Mesendoderm (in vitro differentiated cells): Measurements from ENCODE around the gene ZNF827.

Experiments used
- DNase-seq: peaks from one replicate; pipeline ENCODE4 v3.0.0; 2013
- H2AK5ac ChIP-seq: 2 replicates; pipeline ENCODE4 v1.6.1; 2013; ENCODE audit warnings: low read length, inconsistent platforms
- H2BK120ac ChIP-seq: 2 replicates; pipeline ENCODE4 v1.6.1; 2013; ENCODE audit warnings: low read depth, mild to moderate bottlenecking, low read length, moderate library complexity, mixed read lengths
- H2BK15ac ChIP-seq: replicated peaks from 2 replicates; pipeline ENCODE4 v1.6.1; 2013; ENCODE audit warnings: low read depth, mild to moderate bottlenecking, moderate library complexity
- H2BK5ac ChIP-seq: 2 replicates; pipeline ENCODE4 v1.6.1; 2013; ENCODE audit warnings: low read length, inconsistent platforms
- H3K18ac ChIP-seq: 2 replicates; pipeline ENCODE4 v1.6.1; 2013; ENCODE audit warnings: mild to moderate bottlenecking, low read length, mixed read lengths
- H3K23ac ChIP-seq: one replicate; pipeline ENCODE4 v1.6.1; 2013; ENCODE audit warnings: low read length
- H3K27ac ChIP-seq: 2 replicates; pipeline ENCODE4 v1.5.1; 2013; ENCODE audit warnings: low read depth, mild to moderate bottlenecking, inconsistent platforms, low read length, moderate library complexity
- H3K27me3 ChIP-seq: 2 replicates; pipeline ENCODE4 v1.6.1; 2013; ENCODE audit warnings: low read length, control low read depth, mild to moderate bottlenecking, inconsistent platforms; ENCODE audit not compliant: insufficient read depth, poor library complexity
- H3K36me3 ChIP-seq: 2 replicates; pipeline ENCODE4 v1.6.1; 2013; ENCODE audit warnings: low read length, inconsistent platforms; ENCODE audit not compliant: control insufficient read depth, insufficient read depth
- H3K4ac ChIP-seq: one replicate; pipeline ENCODE4 v1.6.1; 2013; ENCODE audit warnings: low read depth, mild to moderate bottlenecking, low read length, moderate library complexity
- H3K4me1 ChIP-seq: 2 replicates; pipeline ENCODE4 v1.6.1; 2013; ENCODE audit warnings: low read depth, low read length, inconsistent platforms; ENCODE audit not compliant: control insufficient read depth
- H3K4me2 ChIP-seq: 2 replicates; pipeline ENCODE4 v1.6.1; 2013; ENCODE audit warnings: low read length
- H3K4me3 ChIP-seq: 2 replicates; pipeline ENCODE4 v1.5.1; 2013; ENCODE audit warnings: mild to moderate bottlenecking, low read length
- H3K56ac ChIP-seq: one replicate; pipeline ENCODE4 v1.6.1; 2013; ENCODE audit warnings: low read length
- H3K79me1 ChIP-seq: 2 replicates; pipeline ENCODE4 v1.6.1; 2013; ENCODE audit warnings: low read length, inconsistent platforms
- H3K79me2 ChIP-seq: 2 replicates; pipeline ENCODE4 v1.6.1; 2013; ENCODE audit warnings: mild to moderate bottlenecking, low read length; ENCODE audit not compliant: control insufficient read depth, insufficient read depth
- H3K9ac ChIP-seq: 2 replicates; pipeline ENCODE4 v1.6.1; 2013; ENCODE audit warnings: low read length, inconsistent platforms
- H4K5ac ChIP-seq: one replicate; pipeline ENCODE4 v1.6.1; 2013; ENCODE audit warnings: low read length
- H4K8ac ChIP-seq: one replicate; pipeline ENCODE4 v1.6.1; 2013; ENCODE audit warnings: low read depth, mild to moderate bottlenecking, control low read depth, low read length, moderate library complexity
- WGBS: extraction: QIAGEN DNeasy Blood & Tissue Kit; methylation state at CpG from one replicate; pipeline ENCODE4 v1.1.7; 2013; ENCODE audit warnings: low lambda C conversion rate, missing lambda C conversion rate; ENCODE audit not compliant: insufficient coverage; ENCODE audit errors: extremely low coverage; 5-methylcytosine and 5-hydroxymethylcytosine counted together

Gene ZNF827

GRCh38 chr4:145736241-145736831 lies 202.3 kb downstream of the ZNF827 start:
- no peak overlapping the region for H2BK120ac ChIP-seq
- no peaks in the 10 kb centered on the region for H3K36me3 ChIP-seq
- no peak overlapping the region for H2BK15ac ChIP-seq
- no CpG with 5 or more reads among the region's 9 CpGs for WGBS
- H3K23ac ChIP-seq = no peak overlapping the region
- no peak overlapping the region for H3K9ac ChIP-seq
- no peak overlapping the region for H3K4me2 ChIP-seq
- H4K5ac ChIP-seq = no peak overlapping the region
- no peaks in the 10 kb centered on the region for H3K79me1 ChIP-seq
- peak overlapping the region; percentile 16 for H2AK5ac ChIP-seq
- H3K4me1 ChIP-seq = peaks cover 24% of the 10 kb centered on the region
- H3K56ac ChIP-seq = peak overlapping the region; percentile 63
- H3K4me3 ChIP-seq = no peak overlapping the region
- H2BK5ac ChIP-seq = peak overlapping the region; percentile 22
- H3K4ac ChIP-seq = peak overlapping the region; percentile 85
- peak overlapping the region; percentile 1 for H3K27ac ChIP-seq
- H3K79me2 ChIP-seq = no peaks in the 10 kb centered on the region
- DNase-seq = peak; percentile 63
- peak overlapping the region; percentile 62 for H3K18ac ChIP-seq
- no peak overlapping the region for H4K8ac ChIP-seq
- no peaks in the 10 kb centered on the region for H3K27me3 ChIP-seq

- Histone ChIP-seq H2BK5ac (peak overlapping the region; percentile 22), H2BK15ac (no peak overlapping the region), H2AK5ac (peak overlapping the region; percentile 16), H3K4me1 (peaks cover 26% of the 10 kb centered on the region), H3K18ac (peak overlapping the region; percentile 2), H3K36me3 (no peaks in the 10 kb centered on the region), H3K23ac (no peak overlapping the region), H4K5ac (no peak overlapping the region), H3K4me2 (no peak overlapping the region), H3K27ac (peak overlapping the region; percentile 1), H3K9ac (no peak overlapping the region), H3K4ac (no peak overlapping the region), H3K4me3 (no peak overlapping the region), H3K56ac (peak overlapping the region; percentile 63), H2BK120ac (no peak overlapping the region), H4K8ac (no peak overlapping the region), H3K27me3 (no peaks in the 10 kb centered on the region), H3K79me1 (no peaks in the 10 kb centered on the region), H3K79me2 (no peaks in the 10 kb centered on the region)
- WGBS = no CpG with 5 or more reads among the region's 4 CpGs
- no peak for DNase-seq
These were observed 202.8 kb downstream of the ZNF827 start for GRCh38 chr4:145735827-145736226.

GRCh38 chr4:145735347-145735675 lies 203.3 kb downstream of the ZNF827 start:
- H3K79me2 ChIP-seq = no peaks in the 10 kb centered on the region
- H3K36me3 ChIP-seq = no peaks in the 10 kb centered on the region
- no peak overlapping the region for H3K4me2 ChIP-seq
- no peak overlapping the region for H2BK15ac ChIP-seq
- H2BK120ac ChIP-seq = no peak overlapping the region
- no peak overlapping the region for H3K4me3 ChIP-seq
- H3K27ac ChIP-seq = no peak overlapping the region
- no peaks in the 10 kb centered on the region for H3K27me3 ChIP-seq
- peak overlapping the region; percentile 22 for H2BK5ac ChIP-seq
- no CpG with 5 or more reads among the region's 2 CpGs for WGBS
- H3K56ac ChIP-seq = no peak overlapping the region
- DNase-seq = peak; percentile 98
- H3K4ac ChIP-seq = no peak overlapping the region
- no peak overlapping the region for H4K5ac ChIP-seq
- peaks cover 28% of the 10 kb centered on the region for H3K4me1 ChIP-seq
- no peak overlapping the region for H4K8ac ChIP-seq
- H3K9ac ChIP-seq = no peak overlapping the region
- H3K23ac ChIP-seq = no peak overlapping the region
- H3K18ac ChIP-seq = no peak overlapping the region
- no peaks in the 10 kb centered on the region for H3K79me1 ChIP-seq
- no peak overlapping the region for H2AK5ac ChIP-seq

- Histone ChIP-seq H3K23ac (no peak overlapping the region), H3K4me3 (no peak overlapping the region), H3K79me1 (no peaks in the 10 kb centered on the region), H3K4me2 (no peak overlapping the region), H2BK120ac (peak overlapping the region; percentile 63), H3K79me2 (no peaks in the 10 kb centered on the region), H3K18ac (peak overlapping the region; percentile 92), H3K36me3 (no peaks in the 10 kb centered on the region), H3K27me3 (no peaks in the 10 kb centered on the region), H2AK5ac (peak overlapping the region; percentile 70), H3K9ac (peak overlapping the region; percentile 6), H3K56ac (peak overlapping the region; percentile 68), H4K8ac (no peak overlapping the region), H3K4me1 (peaks cover 33% of the 10 kb centered on the region), H2BK15ac (no peak overlapping the region), H3K4ac (peak overlapping the region; percentile 97), H2BK5ac (peak overlapping the region; percentile 22), H4K5ac (no peak overlapping the region), H3K27ac (peak overlapping the region; percentile 100)
- no CpG with 5 or more reads among the region's 14 CpGs for WGBS
- peak; percentile 79 for DNase-seq
These were observed 203.9 kb downstream of the ZNF827 start for GRCh38 chr4:145734576-145735346.

GRCh38 chr4:145734031-145734430 lies 204.6 kb downstream of the ZNF827 start:
- DNase-seq = peak; percentile 18
- WGBS = no CpG with 5 or more reads among the region's 7 CpGs
- no peak overlapping the region for H4K8ac ChIP-seq
- H3K56ac ChIP-seq = peak overlapping the region; percentile 68
- H3K23ac ChIP-seq = peak overlapping the region; percentile 7
- H3K4me2 ChIP-seq = no peak overlapping the region
- H3K18ac ChIP-seq = peak overlapping the region; percentile 92
- peaks cover 33% of the 10 kb centered on the region for H3K4me1 ChIP-seq
- H2BK15ac ChIP-seq = peak overlapping the region; percentile 46
- peak overlapping the region; percentile 55 for H2AK5ac ChIP-seq
- H3K4ac ChIP-seq = peak overlapping the region; percentile 97
- no peak overlapping the region for H2BK120ac ChIP-seq
- no peak overlapping the region for H3K9ac ChIP-seq
- peak overlapping the region; percentile 48 for H2BK5ac ChIP-seq
- peak overlapping the region; percentile 100 for H3K27ac ChIP-seq
- H3K36me3 ChIP-seq = no peaks in the 10 kb centered on the region
- no peak overlapping the region for H4K5ac ChIP-seq
- H3K79me1 ChIP-seq = no peaks in the 10 kb centered on the region
- no peaks in the 10 kb centered on the region for H3K79me2 ChIP-seq
- H3K4me3 ChIP-seq = no peak overlapping the region
- no peaks in the 10 kb centered on the region for H3K27me3 ChIP-seq
